HG03175 (cell line): ENCODE data around the gene SEPHS1.

Experiments
- ATAC-seq: cut with Tn5 transposase; IDR thresholded peaks from one replicate; pipeline ENCODE4 v1.9.1; 2021; ENCODE audit warnings: mild to moderate bottlenecking, moderate library complexity; ENCODE audit not compliant: unreplicated experiment

The SEPHS1 gene

DNA sequence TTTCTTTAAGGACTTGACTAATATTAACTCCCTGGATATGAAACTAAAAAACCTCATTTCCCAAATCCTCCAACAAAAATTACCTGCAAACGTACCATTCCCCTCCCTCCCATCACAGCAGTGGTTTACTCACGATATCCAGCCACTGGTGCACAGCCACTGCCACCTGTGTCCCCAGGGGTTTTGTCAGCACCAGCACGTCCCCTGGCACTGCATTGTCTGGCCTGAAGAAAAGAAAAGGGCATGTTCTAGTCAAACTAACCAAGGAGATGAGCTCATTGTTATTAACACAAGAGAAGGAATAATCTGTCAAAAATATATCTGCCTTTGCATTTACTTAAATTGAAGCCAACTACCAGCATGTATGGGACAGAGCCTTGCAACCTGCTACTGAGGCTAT lies 18.5 kb downstream of the SEPHS1 start:
- ATAC-seq, result no peak

DNA sequence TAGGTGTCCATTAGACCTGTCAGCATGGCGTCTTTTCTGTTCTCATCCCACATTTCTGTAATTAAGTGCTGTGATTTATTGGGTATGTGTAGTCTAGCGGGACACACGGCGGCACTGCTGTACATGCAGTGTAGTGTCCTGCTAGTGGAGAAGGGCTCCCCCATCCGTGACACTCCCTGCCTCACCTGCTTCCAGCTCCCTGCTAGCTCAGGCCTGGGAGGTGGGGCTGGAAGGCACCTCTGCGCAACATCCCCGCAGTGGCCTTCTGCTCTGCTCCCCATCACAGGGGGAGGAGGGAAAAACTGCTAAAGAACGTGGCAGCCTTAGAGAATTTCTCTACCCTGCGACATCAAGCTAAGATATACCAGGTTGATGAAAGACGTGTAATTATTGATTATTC lies 19.5 kb downstream of the SEPHS1 start:
- no peak for ATAC-seq

DNA sequence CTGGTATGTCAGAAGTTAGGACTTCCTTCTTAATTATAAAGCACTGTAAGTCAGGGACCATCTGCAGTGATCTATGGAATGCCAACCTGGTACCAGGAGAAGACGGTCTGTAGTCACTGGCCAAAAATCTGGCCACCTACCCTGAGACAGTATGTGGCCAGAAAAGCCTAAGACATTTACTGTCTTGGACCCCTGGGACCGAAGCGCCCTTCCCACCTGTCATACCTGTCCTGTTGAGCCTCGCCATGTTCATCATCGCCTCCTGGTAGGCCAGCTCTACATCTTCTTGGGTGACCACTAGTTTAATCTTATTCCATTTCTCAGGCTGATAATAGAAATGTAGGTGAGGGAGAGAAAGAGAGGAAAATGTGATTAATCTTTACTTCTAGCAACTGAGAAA lies 20.0 kb downstream of the SEPHS1 start:
- ATAC-seq, result no peak

DNA sequence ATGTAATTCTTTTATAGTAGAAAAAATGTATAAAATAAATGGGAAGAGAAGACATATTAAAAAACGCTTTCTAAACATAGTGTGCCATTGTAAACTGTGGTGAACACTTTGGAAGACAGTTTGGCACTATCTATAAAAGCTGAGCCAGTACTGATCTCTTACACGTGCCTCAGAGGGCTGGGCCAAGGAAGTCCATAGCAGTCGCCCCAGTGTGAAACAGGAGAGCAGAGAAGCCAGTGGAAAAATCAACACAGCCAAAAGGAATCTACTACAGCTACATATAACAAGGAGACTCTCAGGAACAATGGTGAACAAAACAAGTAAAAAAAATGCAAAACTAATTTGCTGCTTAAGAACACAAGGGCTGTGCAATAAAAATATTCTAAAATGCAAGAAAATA lies 20.6 kb downstream of the SEPHS1 start:
- ATAC-seq, result no peak

DNA sequence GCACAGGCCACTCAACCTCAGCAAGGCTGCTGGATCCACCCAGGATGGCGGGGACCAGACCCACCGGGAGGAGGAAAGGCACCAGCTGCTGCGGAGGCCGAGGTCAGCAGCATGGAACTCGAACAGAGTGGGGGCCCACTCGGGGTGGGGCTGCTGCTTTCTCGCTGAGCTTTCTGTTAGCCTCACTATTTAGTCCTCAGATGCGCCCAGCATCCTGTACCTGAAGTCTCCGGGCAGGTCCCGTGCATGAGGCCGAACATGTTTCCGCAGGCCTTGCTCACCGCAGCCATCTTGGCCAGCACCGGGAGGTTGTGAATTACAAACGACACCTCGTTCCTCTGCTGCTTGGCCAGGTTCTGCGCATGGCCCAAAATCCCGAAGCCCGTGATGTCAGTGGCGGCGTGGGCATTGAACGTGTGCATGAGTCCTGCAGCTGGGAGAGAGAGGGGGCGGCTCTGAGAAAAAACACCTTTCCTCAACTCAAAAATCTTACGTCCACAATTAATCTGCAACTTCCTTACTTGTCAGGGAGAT lies 25.4 kb downstream of the SEPHS1 start:
- no peak for ATAC-seq

DNA sequence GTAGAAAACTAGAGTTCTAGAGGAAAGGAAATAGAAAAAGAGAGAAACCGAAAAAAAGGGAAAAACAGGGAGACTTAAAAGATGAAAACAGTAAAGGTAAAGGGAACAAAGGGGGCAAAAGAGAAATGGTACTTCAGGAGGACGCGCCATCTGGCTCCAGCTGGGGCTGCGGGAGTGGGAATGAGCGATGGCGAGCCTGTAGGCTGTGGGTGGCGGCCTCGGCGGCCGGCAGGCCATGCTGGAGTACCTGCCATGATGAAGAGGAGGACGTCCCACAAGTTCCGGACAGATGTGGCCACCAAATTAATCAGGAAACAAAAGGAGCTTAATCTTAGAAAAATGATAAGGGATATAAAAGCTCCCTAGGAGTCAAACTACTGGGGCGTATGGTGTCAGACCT lies 26.5 kb downstream of the SEPHS1 start:
- no peak for ATAC-seq

DNA sequence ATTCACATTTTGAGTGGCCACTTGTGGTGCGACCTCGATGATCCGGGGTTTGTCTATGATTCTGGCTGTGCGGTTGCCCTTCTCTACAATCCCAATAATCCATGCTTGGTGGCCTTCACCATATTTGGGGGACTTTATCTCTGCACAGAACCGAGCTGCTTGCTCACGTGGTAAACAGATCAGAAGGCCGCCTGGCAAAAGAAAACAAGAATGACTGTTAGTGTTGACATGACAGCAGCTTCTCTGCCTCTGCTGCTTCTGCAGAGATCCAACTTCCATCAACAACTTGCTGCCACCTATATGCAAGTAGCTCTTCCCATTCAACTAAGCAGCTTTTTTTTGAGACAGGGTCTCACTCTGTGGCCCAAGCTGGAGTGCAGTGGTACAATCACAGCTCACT lies 28.9 kb downstream of the SEPHS1 start:
- ATAC-seq, result no peak

DNA sequence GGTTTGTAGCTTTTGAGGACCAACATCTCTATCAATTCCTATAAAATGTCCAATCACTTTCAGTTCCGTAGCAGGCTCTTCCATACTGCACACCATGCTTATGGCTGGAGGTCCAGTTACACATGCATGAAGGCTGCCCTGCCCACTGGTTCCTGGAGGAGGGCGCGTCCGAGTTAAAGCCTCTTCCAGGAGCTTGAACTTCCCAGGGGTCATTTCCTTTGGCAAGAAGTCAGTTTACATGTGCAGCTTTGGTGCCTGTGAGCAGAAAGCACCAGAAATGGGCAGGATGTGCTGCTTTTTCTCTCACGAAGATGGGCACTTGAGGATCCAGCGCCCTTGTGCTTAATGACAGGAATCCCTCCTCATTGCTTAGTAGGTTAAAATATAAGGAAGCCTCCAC lies 30.6 kb downstream of the SEPHS1 start:
- ATAC-seq, result no peak

DNA sequence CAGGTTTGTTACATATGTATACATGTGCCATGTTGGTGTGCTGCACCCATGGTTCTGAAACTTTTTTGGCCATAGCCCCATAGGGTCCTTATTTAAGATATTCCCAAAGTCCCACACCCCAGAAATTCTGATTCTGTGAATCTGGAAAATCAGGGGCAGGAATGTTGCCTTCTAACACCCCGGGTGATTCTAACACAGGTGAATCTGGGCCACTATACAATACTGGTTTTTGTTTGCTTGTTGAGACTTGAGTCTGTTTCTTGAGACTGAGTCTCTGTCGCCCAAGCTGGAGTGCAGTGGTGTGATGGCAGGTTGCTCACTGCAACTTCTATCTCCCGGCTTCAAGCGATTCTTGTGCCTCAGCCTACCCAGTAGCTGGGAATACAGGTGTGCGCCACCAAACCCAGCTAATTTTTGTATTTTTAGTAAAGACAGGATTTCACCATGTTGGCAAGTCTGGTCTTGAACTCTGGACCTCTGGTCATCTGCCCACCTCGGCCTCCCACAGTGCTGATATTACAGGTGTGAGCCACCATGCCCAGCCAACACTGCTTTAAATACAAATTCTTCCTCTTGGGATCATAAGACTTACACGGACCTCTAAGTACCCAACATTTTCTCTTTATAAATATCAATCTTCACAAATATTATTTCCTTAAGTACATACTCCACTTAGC lies 31.3 kb downstream of the SEPHS1 start:
- no peak for ATAC-seq

DNA sequence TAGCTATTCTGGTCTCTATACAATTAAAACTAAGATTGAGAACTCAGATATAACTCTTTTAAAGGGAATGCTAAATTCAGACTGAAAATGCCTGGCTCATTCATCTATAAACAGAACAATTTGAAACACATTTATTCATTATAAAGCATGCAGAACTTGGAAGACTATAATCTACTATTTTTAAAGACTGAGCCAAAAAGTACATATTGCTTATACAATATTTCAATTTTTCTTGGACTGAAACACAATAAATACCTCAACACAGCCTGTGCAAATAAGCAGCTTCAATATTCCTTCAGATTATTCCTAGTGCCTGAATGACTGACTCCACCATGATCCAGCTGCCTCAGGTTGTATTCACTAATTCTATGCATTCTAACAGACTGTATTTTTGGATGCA lies 32.7 kb downstream of the SEPHS1 start:
- ATAC-seq, result no peak

DNA sequence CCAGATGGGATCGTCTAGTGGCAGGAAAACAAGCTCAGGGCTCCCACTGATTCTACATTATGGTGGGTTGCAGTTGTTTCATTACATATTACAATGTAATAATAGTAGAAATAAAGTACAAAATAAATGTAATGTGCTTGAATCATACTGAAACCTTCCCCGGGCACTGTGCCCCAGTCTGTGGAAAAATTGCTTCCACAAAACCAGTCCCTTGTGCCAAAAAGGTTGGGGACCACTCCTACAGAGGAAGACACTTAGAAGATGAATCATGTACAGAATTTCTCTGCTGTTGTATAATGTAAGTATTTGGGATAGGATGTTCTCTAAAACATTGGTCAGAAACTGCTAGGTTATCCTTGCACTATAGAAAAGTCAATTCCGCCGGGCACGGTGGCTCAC lies 36.9 kb downstream of the SEPHS1 start:
- ATAC-seq, result no peak

DNA sequence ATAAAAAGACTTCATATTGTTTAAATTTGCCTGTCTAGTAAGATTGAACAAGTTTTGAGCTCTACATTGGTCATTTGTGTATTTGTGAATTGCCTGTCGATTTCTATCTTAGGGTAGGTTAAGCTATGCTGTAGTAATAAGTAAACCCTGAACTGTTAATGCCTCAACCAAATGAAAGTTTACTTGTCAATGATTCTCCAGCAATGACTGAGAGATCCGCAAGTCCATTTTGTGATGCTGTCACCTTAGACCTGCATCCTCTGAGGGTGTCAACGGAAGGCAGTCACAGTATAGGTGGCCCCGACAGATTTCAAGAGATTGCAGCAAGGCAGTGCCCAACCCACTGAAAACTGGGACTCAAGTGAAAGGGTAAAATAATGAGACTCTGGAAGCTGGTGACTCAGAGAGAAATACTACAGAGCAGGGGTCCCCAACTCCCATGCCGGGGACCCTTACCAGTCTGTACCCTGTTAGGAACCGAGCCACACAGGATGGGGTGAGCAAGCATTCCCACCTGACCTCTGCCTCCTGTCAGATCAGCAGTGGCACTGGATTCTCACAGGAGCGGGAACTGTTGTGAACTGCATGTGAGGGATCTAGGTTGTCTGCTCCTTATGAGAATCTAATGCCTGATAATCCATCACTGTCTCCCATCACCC lies 37.4 kb downstream of the SEPHS1 start:
- ATAC-seq, result no peak

DNA sequence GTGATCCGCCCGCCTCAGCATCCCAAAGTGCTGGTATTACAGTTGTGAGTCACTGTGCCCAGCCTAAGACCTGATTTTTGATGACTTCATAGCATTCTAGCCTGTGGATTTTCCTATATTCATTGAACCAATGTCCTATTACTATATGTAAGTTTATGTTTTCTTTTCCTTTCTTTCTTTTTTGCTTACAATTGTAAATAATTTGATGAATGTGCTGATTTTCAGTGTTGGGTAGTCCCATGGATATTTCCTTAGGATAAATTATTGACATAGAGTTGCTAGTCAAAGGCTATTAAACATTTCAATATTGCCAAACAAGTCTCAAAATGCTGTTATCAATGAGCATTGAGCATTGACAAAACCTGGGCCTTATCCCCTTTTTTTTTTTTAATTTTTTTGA lies 38.3 kb downstream of the SEPHS1 start:
- ATAC-seq, result no peak

DNA sequence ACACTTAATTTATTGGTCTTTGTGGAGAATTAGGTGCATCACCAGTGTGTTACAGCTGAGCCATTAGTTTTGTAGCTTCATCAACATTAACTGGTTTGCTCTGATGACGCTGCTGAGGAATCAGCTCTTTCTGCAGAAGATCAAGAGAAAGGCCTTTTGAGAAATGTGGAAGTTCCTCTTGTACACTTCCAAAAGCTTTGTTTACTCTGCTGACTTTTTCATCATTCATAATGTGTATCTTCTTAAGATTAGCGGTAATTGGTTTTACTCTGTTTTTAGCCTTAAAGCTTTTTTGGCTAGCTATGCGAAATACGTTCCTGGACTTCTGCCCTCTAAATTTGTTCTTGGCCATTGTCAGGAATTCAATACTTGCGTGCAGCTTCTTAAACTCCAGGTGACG lies 40.0 kb downstream of the SEPHS1 start:
- no peak for ATAC-seq

DNA sequence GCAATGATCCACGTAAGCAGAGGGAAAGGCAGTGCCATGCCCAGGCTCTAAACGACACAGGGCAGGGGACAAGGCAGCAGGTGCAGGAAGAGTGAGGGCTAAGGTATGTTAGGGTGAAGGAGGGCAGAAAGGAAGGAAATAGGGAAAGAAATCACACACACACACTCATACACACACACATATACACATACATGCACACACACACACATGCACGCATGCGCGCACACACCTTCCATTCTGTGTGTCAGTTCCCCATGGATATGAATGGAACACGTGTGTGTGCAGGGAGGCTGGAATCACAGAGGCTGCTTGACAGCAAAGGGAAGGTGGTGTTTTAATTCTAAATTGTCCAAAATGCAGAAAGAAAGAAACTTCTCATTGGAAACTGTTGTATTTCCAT lies 42.0 kb downstream of the SEPHS1 start:
- no peak for ATAC-seq

DNA sequence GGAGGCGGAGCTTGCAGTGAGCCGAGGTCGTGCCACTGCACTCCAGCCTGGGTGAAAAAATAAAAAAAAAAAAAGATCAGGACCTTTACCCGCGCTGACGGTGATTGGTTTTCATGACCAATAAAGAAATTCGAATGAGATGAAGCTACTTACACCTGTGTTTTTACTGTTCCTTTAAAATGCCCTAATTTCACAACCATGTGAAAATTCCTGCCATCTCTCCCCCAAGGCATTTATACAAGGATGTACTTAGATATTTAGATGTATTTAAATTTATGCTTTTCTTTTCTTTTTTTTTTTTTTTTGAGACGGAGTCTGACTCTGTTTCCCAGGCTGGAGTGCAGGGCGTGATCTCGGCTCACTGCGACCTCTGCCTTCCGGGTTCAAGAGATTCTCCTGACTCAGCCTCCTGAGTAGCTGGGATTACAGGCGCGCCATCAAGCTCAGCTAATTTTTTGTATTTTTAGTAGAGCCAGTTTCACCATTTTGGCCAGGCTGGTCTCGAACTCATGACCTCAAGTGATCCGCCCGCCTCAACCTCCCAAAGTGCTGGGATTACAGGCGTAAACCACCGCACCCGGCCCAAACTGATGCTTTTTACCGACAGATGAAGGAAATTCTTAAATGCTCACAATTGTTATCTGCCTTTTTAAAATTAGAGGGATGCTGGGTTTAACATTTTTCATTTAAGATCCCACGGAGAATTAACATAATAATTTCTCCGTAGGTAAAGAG lies 45.1 kb downstream of the SEPHS1 start:
- no peak for ATAC-seq

DNA sequence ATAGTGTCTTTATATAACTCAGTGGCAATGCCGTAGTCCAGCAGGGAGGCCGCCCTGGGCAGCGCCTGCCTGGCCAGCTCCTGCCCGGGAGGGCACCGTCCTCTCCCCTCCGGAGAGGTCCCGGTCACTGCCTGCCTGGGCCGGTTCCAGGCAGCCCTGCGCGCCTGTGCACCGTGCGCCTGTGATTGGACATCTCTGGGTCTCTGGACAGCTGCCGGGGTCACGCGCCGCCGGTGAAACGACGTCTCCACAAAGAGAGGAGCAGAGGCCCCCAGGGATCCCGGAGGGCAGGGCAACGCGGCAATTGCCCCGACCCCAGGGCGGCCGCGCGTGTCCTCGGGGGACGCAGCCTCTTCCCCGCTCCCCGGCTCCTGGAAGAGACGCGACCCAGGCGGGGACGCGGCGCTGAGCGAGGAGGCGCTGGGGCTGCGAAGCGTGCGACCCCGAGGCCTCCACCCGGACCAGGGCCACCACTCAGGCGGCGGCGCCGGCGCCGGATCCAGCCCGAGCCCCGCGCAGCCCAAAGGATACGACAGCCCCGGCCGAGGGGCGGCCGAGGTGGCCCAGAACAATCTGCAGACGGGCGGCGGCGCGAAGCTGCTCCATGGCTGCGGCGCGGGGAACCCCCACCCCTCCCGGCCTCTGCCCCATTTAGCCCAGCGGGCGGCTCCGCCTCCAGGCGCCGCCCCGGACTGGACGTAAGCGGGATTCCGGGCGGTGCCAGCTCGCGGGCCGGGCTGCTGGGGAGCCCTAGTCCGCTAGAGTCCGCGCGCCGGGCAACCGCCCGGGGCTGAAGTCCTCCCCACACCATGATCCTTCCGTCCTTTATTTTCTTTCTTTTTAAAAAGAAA lies 48.4 kb downstream of the SEPHS1 start, which contains the start of gene PHYH:
TSS of gene PHYH (minus strand) at position 628 of the 851 bp plus-strand sequence. CDS start at position 606, 22 bp downstream.
- ATAC-seq, result peak; percentile 60

DNA sequence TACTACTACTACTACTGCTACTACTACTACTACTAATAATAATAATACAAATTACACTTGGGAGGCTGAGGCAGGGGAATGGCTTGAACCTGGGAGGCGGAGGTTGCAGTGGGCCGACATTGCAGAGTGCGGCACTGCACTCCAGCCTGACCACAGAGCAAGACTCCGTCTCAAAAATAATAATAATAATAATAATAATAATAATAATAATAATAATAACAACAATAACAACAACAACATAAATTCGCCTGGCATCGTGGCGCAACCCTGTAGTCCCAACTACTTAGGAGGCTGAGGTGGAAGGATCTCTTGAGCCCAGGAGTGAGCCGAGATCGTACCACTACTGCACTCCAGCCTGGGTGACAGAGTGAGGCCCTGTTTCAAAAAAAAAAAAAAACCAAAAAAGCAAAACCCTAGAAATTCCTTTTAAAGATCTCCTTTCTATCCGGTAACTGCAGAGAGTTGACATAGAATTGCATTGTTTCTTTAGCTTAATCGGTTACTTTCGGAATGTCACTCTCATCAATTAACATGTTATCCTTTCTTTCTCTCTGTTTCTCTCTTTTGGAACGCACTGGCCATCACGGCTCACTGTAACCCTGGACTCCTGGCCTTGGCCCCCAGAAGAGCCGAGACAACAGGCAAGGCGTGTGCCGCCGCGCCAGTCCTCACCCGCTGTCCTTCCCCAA lies 49.2 kb downstream of the SEPHS1 start:
- no peak for ATAC-seq

DNA sequence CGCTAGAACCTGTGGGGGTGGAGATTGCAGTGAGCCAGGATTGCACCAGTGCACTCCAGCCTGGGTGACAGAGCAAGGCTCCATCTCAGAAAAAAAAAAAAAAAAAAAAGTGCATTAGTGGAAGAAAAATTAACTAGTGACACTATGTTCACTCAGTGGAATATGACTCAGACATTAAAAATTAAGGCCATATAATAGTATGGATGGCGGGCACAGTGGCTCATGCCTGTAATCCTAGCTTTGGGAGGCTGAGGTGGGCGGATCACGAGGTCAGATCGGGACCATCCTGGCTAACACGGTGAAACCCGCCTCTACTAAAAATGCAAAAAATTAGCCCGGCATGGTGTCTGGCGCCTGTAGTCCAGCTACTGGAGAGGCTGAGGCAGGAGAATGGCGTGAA lies 51.6 kb downstream of the SEPHS1 start:
- ATAC-seq, result no peak

DNA sequence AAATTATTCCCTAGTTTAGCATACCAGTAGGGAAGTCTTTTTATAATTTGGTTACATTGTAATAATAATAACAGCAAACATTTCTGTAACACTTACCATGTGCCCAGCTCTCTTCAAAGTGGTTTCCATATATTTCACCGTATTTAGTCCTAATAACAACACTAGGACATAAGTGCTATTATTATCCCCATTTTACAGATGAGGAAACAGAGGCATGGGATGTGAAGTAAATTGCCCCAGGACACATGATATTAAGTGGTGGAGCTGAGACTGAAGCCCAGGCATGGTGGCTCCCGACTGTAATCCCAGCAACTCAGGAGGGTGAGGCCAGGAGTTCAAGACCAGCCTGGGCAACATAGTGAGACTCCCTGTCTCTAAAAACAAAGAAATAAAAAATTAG lies 53.3 kb downstream of the SEPHS1 start:
- no peak for ATAC-seq
